ENCODE measurements around the gene NUPR1. TPM values are rescaled to one million over a fixed set of nuclear protein-coding genes. Genes with fewer than 3 reads are reported as not detected.

The NUPR1 gene
- total RNA-seq, 2 experiments from 2014 or later, result not detected

DNA sequence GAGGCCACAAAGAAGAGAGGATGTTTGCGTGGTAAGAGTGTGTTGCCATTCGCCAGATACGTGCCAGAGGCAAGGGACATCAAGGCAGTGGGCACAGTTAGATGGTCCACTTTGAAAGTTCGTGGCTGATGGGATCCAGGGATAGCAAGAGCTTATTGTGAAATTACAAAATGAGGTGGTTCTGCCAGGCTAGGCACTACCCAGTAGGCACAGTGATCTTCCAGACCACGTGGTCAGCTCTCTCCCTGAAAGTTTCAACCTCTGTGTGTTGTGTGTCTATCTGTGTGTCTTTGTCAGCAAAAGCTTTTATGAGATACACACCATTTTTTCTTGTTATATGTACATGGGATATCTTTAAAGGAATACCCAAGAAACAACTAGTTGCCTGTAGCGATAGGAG, 24.4 kb upstream of the NUPR1 start:
- Mint-ChIP-seq H3K9me3 (no peaks in the 10 kb centered on the region), H3K4me1 (ENCODE audit: low read depth) (peaks cover 37% of the 10 kb centered on the region), H3K27me3 (no peaks in the 10 kb centered on the region), H3K36me3 (ENCODE audit: low read depth) (peaks cover 63% of the 10 kb centered on the region), H3K27ac (no peak overlapping the region), H3K4me3 (no peak overlapping the region)
- ATAC-seq (ENCODE audit: poor library complexity) (no peak), DNase-seq (no peak)
- Histone ChIP-seq H3K36me3 (ENCODE audit: insufficient read depth, low read length) (peaks cover 23% of the 10 kb centered on the region), H3K4me1 (ENCODE audit: insufficient read depth, low read length) (peaks cover 20% of the 10 kb centered on the region), H3K27ac (ENCODE audit: low read depth in 1 of 2, low read length in 2 of 2) (no peak overlapping the region), H3K4me3 (ENCODE audit: low read length) (no peak overlapping the region), H3K9me3 (ENCODE audit: control insufficient read depth in 1 of 2, insufficient read depth in 1 of 2, low read length in 2 of 2) (peaks cover 6 to 9% of the 10 kb centered on the region in 2 experiments), H3K27me3 (ENCODE audit: control insufficient read depth in 1 of 2, insufficient read depth in 2 of 2, low read length in 2 of 2) (no peaks in the 10 kb centered on the region)
- ChIA-PET CTCF (no interaction called here), POLR2A (no interaction called here)
- TF ChIP-seq CTCF (IDR thresholded peaks at IDR 0.05), result no peak
- intact Hi-C loops (cut with DNase I, micrococcal nuclease), result no loop called here

- peaks cover 37% of the 10 kb centered on the region for H3K4me1 Mint-ChIP-seq (ENCODE audit: low read depth)
- Histone ChIP-seq H3K27ac (ENCODE audit: low read depth in 1 of 2, low read length in 2 of 2) (no peak overlapping the region), H3K4me3 (ENCODE audit: low read length) (no peak overlapping the region), H3K4me1 (ENCODE audit: insufficient read depth, low read length) (peaks cover 24% of the 10 kb centered on the region), H3K9me3 (ENCODE audit: control insufficient read depth in 1 of 2, insufficient read depth in 1 of 2, low read length in 2 of 2) (peaks cover 2 to 8% of the 10 kb centered on the region in 2 experiments), H3K36me3 (ENCODE audit: insufficient read depth, low read length) (peaks cover 25% of the 10 kb centered on the region), H3K27me3 (ENCODE audit: control insufficient read depth in 1 of 2, insufficient read depth in 2 of 2, low read length in 2 of 2) (no peaks in the 10 kb centered on the region)
- peaks cover 67% of the 10 kb centered on the region for H3K36me3 Mint-ChIP-seq (ENCODE audit: low read depth)
- no peak for TF ChIP-seq CTCF (IDR thresholded peaks at IDR 0.05)
- ChIA-PET CTCF (interaction anchor here (0.7 kb wide), 1 partner anchor 21 kb away, joined by 3 read pairs; no protein-coding TSS in a partner anchor), POLR2A (no interaction called here)
- intact Hi-C loops (cut with DNase I, micrococcal nuclease), result no loop called here
- no peaks in the 10 kb centered on the region for H3K9me3 Mint-ChIP-seq
- H3K4me3 Mint-ChIP-seq, result no peak overlapping the region
- DNase-seq (no peak), ATAC-seq (ENCODE audit: poor library complexity) (no peak)
- no peaks in the 10 kb centered on the region for H3K27me3 Mint-ChIP-seq
- no peak overlapping the region for H3K27ac Mint-ChIP-seq
Observed at GRCh38 chr16:28562199-28562598, 23.4 kb upstream of the NUPR1 start.

GRCh38 chr16:28561557-28562187, 22.9 kb upstream of the NUPR1 start:
- H3K27me3 Mint-ChIP-seq, result no peaks in the 10 kb centered on the region
- peaks cover 0 to 4% of the 10 kb centered on the region in 2 experiments for H3K9me3 ChIP-seq (ENCODE audit: control insufficient read depth in 1 of 2, insufficient read depth in 1 of 2, low read length in 2 of 2)
- H3K36me3 ChIP-seq (ENCODE audit: insufficient read depth, low read length), result peaks cover 26% of the 10 kb centered on the region
- intact Hi-C loops (cut with DNase I, micrococcal nuclease), result no loop called here
- H3K36me3 Mint-ChIP-seq (ENCODE audit: low read depth), result peaks cover 69% of the 10 kb centered on the region
- H3K27me3 ChIP-seq (ENCODE audit: control insufficient read depth in 1 of 2, insufficient read depth in 2 of 2, low read length in 2 of 2), result no peaks in the 10 kb centered on the region
- H3K4me1 Mint-ChIP-seq (ENCODE audit: low read depth), result peaks cover 42% of the 10 kb centered on the region
- ATAC-seq (ENCODE audit: poor library complexity) (no peak), DNase-seq (no peak)
- peaks cover 29% of the 10 kb centered on the region for H3K4me1 ChIP-seq (ENCODE audit: insufficient read depth, low read length)
- POLR2A ChIA-PET, result no interaction called here
- no peak overlapping the region for H3K27ac ChIP-seq (ENCODE audit: low read depth in 1 of 2, low read length in 2 of 2)
- H3K4me3 Mint-ChIP-seq, result no peak overlapping the region
- H3K27ac Mint-ChIP-seq, result no peak overlapping the region
- no peak for TF ChIP-seq CTCF (IDR thresholded peaks at IDR 0.05)
- CTCF ChIA-PET, result no interaction called here
- no peak overlapping the region for H3K4me3 ChIP-seq (ENCODE audit: low read length)
- no peaks in the 10 kb centered on the region for H3K9me3 Mint-ChIP-seq

Measured in CD4-positive, alpha-beta T cell (primary cell).